Measurements from ENCODE around the gene MMP14. TPM values are rescaled to one million over a fixed set of nuclear protein-coding genes. Genes with fewer than 3 reads are reported as not detected.
A peak's percentile ranks its signal among the peaks of the same experiment; 100 is the strongest.
"Not testable (repeated sequence)": the region's sequence is repeated elsewhere in the genome, so short reads cannot be mapped to it uniquely, and the experiment has no call there.

The MMP14 gene
- total RNA-seq, 2 donors from 2014 or later, result 181 to 220 TPM

DNA sequence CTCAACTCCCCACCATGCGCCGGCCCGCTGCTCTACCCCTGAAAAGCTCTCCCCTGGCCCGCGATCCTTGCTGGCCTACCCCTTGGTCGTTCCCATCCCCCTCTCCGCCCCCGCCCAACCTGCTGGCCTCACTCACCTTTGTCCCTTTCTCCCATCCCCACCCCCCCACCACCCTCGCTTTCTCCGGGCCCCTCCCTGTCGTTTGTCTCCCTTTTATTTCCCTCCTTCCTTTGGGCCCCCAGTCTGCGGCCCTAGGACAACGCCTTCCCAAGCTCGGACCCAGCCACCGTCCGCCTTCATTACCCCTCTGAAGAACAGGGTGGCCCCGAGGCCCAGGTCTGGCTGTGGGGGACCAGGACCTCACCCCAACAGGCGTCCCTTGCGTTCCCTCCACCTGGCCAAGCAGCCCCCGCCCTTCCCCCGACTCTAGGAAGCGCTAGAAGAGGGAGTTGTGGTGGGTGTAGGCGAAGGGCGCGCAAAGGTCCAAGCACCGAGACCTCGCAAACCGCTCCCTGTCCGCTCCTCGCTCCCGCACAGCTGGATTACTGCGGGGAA, 14.3 kb upstream of the MMP14 start:
- Mint-ChIP-seq H3K9me3 (no peaks in the 10 kb centered on the region), H3K36me3 (ENCODE audit: low read depth) (no peaks in the 10 kb centered on the region), H3K27ac (peak overlapping the region; percentile 93), H3K4me1 (peaks cover 42% of the 10 kb centered on the region), H3K4me3 (peak overlapping the region; percentile 67), H3K27me3 (ENCODE audit: insufficient read depth) (peaks cover 5% of the 10 kb centered on the region)
- Histone ChIP-seq H3K9ac (ENCODE audit: extremely low read depth, low read length, poor library complexity, severe bottlenecking) (peak overlapping the region; percentile 82), H3K27ac (ENCODE audit: low read depth, low read length) (peak overlapping the region; percentile 59), H3K9me3 (ENCODE audit: control insufficient read depth, low read length) (no peaks in the 10 kb centered on the region), H3K36me3 (ENCODE audit: control insufficient read depth, insufficient read depth, low read length) (no peaks in the 10 kb centered on the region), H3K27me3 (ENCODE audit: control insufficient read depth, insufficient read depth, low read length, poor library complexity, severe bottlenecking) (no peaks in the 10 kb centered on the region), H3K4me1 (ENCODE audit: control insufficient read depth, insufficient read depth, low read length) (peaks cover 15% of the 10 kb centered on the region), H3K4me3 (ENCODE audit: low read length) (peak overlapping the region; percentile 73)
- peak; percentile 92 for DNase-seq
- TF ChIP-seq, protein P1, sequence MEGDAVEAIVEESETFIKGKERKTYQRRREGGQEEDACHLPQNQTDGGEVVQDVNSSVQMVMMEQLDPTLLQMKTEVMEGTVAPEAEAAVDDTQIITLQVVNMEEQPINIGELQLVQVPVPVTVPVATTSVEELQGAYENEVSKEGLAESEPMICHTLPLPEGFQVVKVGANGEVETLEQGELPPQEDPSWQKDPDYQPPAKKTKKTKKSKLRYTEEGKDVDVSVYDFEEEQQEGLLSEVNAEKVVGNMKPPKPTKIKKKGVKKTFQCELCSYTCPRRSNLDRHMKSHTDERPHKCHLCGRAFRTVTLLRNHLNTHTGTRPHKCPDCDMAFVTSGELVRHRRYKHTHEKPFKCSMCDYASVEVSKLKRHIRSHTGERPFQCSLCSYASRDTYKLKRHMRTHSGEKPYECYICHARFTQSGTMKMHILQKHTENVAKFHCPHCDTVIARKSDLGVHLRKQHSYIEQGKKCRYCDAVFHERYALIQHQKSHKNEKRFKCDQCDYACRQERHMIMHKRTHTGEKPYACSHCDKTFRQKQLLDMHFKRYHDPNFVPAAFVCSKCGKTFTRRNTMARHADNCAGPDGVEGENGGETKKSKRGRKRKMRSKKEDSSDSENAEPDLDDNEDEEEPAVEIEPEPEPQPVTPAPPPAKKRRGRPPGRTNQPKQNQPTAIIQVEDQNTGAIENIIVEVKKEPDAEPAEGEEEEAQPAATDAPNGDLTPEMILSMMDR (conservative IDR thresholded peaks at IDR 0.05), result no peak
- WGBS, 2 experiments (ENCODE audit: insufficient coverage in 1 of 2, insufficient read length in 1 of 2), result 13 to 24% methylated on average over 5 to 30 of the region's 32 CpGs

GRCh38 chr14:22822571-22823098, 13.8 kb upstream of the MMP14 start:
- no peaks in the 10 kb centered on the region for H3K9me3 Mint-ChIP-seq
- H3K36me3 Mint-ChIP-seq (ENCODE audit: low read depth), result no peaks in the 10 kb centered on the region
- H3K4me1 Mint-ChIP-seq, result peaks cover 40% of the 10 kb centered on the region
- peaks cover 5% of the 10 kb centered on the region for H3K27me3 Mint-ChIP-seq (ENCODE audit: insufficient read depth)
- WGBS, 2 experiments (ENCODE audit: insufficient coverage in 1 of 2, insufficient read length in 1 of 2), result 0 to 2% methylated on average over 9 to 34 of the region's 34 CpGs
- peak overlapping the region; percentile 67 for H3K4me3 Mint-ChIP-seq
- peaks cover 15% of the 10 kb centered on the region for H3K4me1 ChIP-seq (ENCODE audit: control insufficient read depth, insufficient read depth, low read length)
- no peaks in the 10 kb centered on the region for H3K27me3 ChIP-seq (ENCODE audit: control insufficient read depth, insufficient read depth, low read length, poor library complexity, severe bottlenecking)
- peak overlapping the region; percentile 75 for H3K4me3 ChIP-seq (ENCODE audit: low read length)
- no peaks in the 10 kb centered on the region for H3K36me3 ChIP-seq (ENCODE audit: control insufficient read depth, insufficient read depth, low read length)
- H3K9ac ChIP-seq (ENCODE audit: extremely low read depth, low read length, poor library complexity, severe bottlenecking), result peak overlapping the region; percentile 82
- H3K9me3 ChIP-seq (ENCODE audit: control insufficient read depth, low read length), result no peaks in the 10 kb centered on the region
- H3K27ac Mint-ChIP-seq, result peak overlapping the region; percentile 93
- TF ChIP-seq, protein P1 (conservative IDR thresholded peaks at IDR 0.05), result peak; percentile 98
- peak overlapping the region; percentile 59 for H3K27ac ChIP-seq (ENCODE audit: low read depth, low read length)
- peak; percentile 98 for DNase-seq

- Histone ChIP-seq H3K36me3 (ENCODE audit: control insufficient read depth, insufficient read depth, low read length) (no peaks in the 10 kb centered on the region), H3K9me3 (ENCODE audit: control insufficient read depth, low read length) (no peaks in the 10 kb centered on the region), H3K27me3 (ENCODE audit: control insufficient read depth, insufficient read depth, low read length, poor library complexity, severe bottlenecking) (no peaks in the 10 kb centered on the region), H3K27ac (ENCODE audit: low read depth, low read length) (no peak overlapping the region), H3K4me1 (ENCODE audit: control insufficient read depth, insufficient read depth, low read length) (peaks cover 11% of the 10 kb centered on the region), H3K9ac (ENCODE audit: extremely low read depth, low read length, poor library complexity, severe bottlenecking) (no peak overlapping the region), H3K4me3 (ENCODE audit: low read length) (no peak overlapping the region)
- 80 to 93% methylated on average over 4 to 8 of the region's 8 CpGs for WGBS, 2 experiments (ENCODE audit: insufficient coverage in 1 of 2, insufficient read length in 1 of 2)
- Mint-ChIP-seq H3K27ac (no peak overlapping the region), H3K9me3 (no peaks in the 10 kb centered on the region), H3K27me3 (ENCODE audit: insufficient read depth) (peaks cover 5% of the 10 kb centered on the region), H3K36me3 (ENCODE audit: low read depth) (no peaks in the 10 kb centered on the region), H3K4me3 (no peak overlapping the region), H3K4me1 (peaks cover 23% of the 10 kb centered on the region)
- TF ChIP-seq, protein P1 (conservative IDR thresholded peaks at IDR 0.05), result no peak
- DNase-seq, result no peak
Measured at GRCh38 chr14:22824711-22825359, 11.6 kb upstream of the MMP14 start.

- not testable (repeated sequence) for H3K27ac ChIP-seq (ENCODE audit: low read depth, low read length); H3K9me3 ChIP-seq (ENCODE audit: control insufficient read depth, low read length); H3K4me1 Mint-ChIP-seq; H3K27me3 ChIP-seq (ENCODE audit: control insufficient read depth, insufficient read depth, low read length, poor library complexity, severe bottlenecking); H3K4me1 ChIP-seq (ENCODE audit: control insufficient read depth, insufficient read depth, low read length); DNase-seq; H3K27me3 Mint-ChIP-seq (ENCODE audit: insufficient read depth); H3K9me3 Mint-ChIP-seq
- Histone ChIP-seq H3K36me3 (ENCODE audit: control insufficient read depth, insufficient read depth, low read length) (peaks cover 33% of the 10 kb centered on the region), H3K9ac (ENCODE audit: extremely low read depth, low read length, poor library complexity, severe bottlenecking) (peak overlapping the region; percentile 85), H3K4me3 (ENCODE audit: low read length) (peak overlapping the region; percentile 95)
- Mint-ChIP-seq H3K36me3 (ENCODE audit: low read depth) (peaks cover 22% of the 10 kb centered on the region), H3K4me3 (peak overlapping the region; percentile 87), H3K27ac (peak overlapping the region; percentile 95)
- WGBS, 2 experiments (ENCODE audit: insufficient coverage in 1 of 2, insufficient read length in 1 of 2), result 83 to 87% methylated on average over 9 to 12 of the region's 12 CpGs
Measured at GRCh38 chr14:22829076-22829660, 7.2 kb upstream of the MMP14 start.
